Measurements from ENCODE around the gene OSBP2. TPM values are rescaled to one million over a fixed set of nuclear protein-coding genes. Genes with fewer than 3 reads are reported as not detected.
"Not testable (repeated sequence)": the region's sequence is repeated elsewhere in the genome, so short reads cannot be mapped to it uniquely, and the experiment has no call there.

OSBP2 gene
- total RNA-seq, 1 donor from 2014 or later, result 1.4 TPM

DNA sequence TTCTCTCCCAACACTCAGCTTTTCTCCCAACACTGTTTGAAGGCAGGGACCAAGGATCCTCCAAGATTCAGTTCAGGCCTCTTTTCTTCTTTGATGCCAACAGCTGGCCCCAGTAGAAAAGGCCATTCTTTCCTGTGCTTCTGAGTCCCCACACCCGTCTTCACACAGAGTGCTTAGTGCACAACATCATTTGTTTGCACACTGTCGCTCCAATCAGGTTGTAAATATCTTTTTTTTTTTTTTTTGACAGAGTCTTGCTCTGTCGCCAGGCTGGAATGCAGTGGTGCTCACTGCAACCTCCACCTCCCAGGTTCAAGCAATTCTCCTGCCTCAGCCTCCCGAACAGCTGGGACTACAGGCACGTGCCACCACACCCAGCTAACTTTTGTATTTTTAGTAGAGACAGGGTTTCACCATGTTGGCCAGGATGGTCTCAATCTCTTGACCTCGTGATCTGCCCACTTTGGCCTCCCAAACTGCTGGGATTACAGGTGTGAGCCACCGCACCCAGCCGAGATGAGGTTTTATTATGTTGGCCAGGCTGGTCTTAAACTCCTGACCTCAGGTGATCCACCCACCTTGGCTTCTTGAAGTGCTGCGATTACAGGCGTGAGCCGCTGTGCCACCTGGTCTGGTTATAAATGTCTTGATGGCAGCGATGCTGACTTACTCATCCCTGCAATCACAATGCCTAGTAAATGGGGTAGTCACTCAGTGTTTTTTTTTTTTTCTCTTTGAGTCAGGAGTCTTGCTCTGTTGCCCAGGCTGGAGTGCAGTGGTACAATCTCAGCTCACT is 14.6 kb upstream of the OSBP2 start:
- not testable (repeated sequence) for DNase-seq (ENCODE audit: low spot score)

GRCh38 chr22:30680991-30681770 is 13.5 kb upstream of the OSBP2 start:
- no peak for DNase-seq (ENCODE audit: low spot score)

DNA sequence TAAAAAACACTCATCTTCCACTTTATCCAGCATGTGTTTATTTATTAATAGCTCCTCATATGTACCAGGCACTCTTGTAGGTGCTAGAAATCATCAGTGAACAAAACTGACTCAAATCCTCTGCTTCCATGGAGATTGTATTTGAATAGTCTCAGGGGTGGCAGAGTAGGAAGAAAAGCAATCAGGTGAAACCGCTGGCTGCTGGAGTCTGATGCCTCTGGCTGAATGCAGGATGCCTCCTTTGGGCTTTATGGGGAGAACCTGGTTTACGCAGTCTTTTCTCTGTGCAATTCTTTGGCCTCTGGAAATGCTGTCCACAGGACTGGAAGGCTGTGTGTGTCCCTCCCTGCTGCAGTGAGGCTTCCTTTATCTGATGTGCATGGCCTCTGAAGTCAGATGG is 12.8 kb upstream of the OSBP2 start:
- no peak for DNase-seq (ENCODE audit: low spot score)

- DNase-seq (ENCODE audit: low spot score), result no peak
Measured at GRCh38 chr22:30685178-30685577, 9.5 kb upstream of the OSBP2 start.

DNA sequence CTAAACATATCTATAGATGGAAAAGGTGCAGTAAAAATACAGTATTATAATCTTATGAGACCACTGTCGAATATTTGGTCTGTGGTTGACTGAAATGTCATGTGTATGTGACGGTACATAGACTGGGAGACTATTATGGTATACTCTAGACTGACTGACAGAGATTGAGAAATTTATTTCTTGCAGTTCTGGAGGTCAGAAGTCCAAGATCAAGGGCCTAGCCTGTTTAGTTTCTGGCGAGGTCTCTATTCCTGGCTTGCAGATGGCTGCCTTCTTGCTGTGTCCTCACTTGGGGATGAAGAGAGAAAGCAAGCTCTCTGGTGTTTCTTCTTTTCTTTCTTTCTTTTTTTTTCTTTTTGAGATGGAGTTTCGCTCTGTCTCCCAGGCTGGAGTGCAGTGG is 7.3 kb upstream of the OSBP2 start:
- DNase-seq (ENCODE audit: low spot score), result no peak

DNA sequence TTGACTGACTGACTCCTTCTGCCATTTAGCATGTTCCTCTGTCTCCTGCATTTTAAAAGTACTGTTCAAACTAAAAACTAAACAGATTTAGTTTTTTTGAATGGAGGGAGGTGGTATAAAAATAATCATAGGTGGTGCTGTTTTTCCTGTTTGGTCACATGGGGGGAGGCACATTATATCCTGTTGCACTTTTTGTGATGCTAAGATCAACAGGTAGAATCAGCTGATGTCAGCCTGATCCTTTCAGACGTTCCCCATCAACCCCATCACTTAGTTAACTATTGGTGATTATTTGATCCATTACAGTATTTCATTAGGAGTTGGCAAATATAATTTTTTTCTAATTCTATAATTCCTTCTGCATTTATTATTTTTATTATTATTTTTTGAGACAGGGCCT is 5.1 kb upstream of the OSBP2 start:
- DNase-seq (ENCODE audit: low spot score), result no peak

DNA sequence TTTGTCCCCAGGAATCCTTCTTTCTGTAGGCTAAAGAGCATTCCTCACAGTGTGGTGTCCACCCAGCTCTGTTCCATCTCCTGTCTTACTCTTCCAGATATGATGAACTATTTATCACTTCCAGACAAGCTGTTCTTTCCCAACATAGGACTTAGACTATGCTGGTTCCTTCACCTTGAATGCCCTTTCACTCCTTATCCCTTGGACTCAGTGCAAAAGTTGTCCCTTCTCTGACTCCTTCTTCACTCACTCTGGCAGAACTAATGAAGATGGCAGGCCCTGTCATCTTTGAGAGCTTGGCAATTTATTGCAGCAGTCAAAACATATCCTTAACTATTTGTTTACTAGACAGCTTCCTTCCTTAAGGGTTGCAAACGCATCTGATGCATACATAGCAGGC is 3.5 kb upstream of the OSBP2 start:
- no peak for DNase-seq (ENCODE audit: low spot score)

GRCh38 chr22:30694171-30694639 is 469 bp upstream of the OSBP2 start:
- no peak for DNase-seq (ENCODE audit: low spot score)

GRCh38 chr22:30695351-30695851 is 727 bp downstream of the OSBP2 start:
- no peak for DNase-seq (ENCODE audit: low spot score)

DNA sequence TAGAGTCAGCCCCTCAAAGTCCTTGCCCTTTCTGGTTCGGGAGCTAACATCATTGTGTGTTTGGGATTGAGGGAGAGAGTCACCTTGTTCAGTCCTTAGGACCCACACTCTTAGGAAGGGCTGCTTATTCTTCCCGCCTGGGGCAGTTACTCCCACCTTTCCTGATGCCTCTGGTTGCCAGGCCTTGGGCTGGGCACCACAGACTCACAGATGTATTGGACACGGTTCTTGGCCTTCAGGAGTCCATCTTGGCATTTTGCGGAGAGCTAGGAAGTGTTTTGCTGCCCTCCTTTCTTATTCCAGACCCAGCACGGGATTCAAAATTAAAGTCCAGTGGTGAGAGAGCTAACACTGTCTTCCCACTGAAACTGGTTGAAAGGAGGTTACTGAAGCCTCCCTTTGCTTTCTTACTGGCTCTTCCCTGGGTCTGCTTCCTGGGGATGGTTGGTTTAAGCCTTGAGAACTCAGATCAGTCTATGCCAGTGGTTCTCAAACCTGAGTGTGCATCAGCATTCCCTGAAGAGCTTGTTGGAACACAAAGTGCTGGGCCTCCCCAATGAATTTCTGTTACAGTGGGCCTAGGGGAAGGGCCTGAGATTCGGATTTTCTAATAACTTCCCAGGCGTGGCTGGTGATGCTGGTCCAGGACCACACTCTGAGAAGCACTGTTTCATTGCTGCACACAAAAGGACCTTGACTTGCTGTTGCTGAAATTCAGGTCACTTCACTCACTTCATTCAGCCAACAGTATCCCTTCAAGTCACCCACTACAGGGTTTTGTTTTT is 1.4 kb downstream of the OSBP2 start:
- DNase-seq (ENCODE audit: low spot score), result peak; percentile 55

DNA sequence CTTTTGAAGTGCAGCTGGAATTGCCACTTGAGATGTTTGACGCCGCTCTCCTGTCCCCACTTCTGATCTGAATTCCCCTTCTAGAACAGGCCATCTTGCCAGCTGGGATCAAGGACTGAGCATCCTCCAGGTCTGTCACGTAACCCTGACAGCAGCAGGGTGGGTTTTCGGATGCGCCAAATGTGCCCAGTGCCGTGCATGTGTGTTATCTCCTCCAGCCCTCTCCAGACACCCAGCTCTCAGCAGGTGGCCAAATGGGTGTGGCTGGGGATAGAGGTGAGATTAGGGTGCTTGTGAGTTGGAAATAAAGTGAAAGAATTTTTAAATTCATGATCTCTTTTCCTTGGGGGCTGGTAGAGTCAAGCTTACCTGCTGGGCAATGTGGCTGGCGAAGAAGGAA is 3.3 kb downstream of the OSBP2 start:
- DNase-seq (ENCODE audit: low spot score), result peak; percentile 86

DNA sequence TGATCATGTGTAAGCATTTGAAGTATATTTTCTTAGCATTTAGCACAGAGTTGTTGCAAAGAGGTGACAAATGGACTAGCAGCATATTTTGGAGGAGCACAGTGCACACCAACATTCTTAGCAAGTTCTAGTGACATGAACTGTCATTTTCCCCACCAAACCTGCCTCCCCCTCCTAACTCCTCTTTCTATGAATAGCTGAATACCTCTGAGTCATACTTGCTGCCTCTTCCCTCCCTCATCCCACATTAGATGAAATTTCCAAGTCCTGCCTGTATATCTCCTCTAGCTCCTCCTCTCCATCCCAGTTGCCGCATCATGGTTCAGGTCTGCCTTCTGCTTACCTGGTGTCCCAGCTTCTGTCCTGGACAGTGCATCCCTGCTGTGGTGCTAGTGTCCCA is 7.2 kb downstream of the OSBP2 start:
- DNase-seq (ENCODE audit: low spot score), result peak; percentile 59

DNA sequence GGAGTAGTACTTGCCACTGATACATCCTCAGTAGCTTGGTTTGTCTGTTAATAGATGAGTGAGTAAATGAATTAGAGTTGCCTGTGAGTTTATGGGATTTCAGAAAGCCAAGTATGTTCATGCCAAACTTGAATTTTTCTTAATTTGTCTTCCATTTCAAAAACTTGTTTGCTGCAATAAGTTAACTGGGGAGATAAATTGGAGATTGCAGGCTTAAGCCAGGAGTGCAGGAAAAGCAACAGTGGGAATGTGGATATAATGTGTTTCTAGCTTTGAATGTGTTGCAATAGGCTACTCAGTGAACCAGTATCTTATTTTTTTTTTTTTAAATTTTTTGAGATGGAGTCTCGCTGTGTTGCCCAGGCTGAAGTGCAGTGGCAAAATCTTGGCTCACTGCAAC is 8.2 kb downstream of the OSBP2 start:
- DNase-seq (ENCODE audit: low spot score), result no peak

DNA sequence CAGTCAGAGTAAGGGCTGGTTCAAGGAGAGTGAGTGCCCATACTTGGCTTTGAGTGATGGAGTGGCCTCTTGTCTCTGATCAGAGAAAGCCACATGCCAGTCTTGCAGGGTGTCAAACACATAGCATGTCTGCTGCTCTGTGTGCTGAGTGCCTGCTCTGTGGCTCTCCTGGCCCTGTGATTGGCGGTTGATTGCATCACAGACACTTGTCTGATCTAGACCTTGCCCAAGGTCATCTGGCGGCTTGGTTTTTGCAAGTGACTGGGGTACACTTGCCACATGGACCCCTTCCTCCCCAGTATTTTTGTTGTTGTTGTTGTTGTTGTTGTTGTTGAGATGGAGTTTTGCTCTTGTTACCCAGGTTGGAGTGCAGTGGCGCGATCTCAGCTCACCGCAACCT is 10.3 kb downstream of the OSBP2 start:
- peak; percentile 64 for DNase-seq (ENCODE audit: low spot score)

- DNase-seq (ENCODE audit: low spot score), result peak; percentile 33
Measured at GRCh38 chr22:30705710-30706651, 11.3 kb downstream of the OSBP2 start.

- DNase-seq (ENCODE audit: low spot score), result not testable (repeated sequence)
Measured at GRCh38 chr22:30709980-30710379, 15.3 kb downstream of the OSBP2 start.

GRCh38 chr22:30712094-30712493 is 17.4 kb downstream of the OSBP2 start:
- DNase-seq (ENCODE audit: low spot score), result no peak

- DNase-seq (ENCODE audit: low spot score), result no peak
Measured at GRCh38 chr22:30714062-30714461, 19.4 kb downstream of the OSBP2 start.

GRCh38 chr22:30717331-30717921 is 22.8 kb downstream of the OSBP2 start:
- peak; percentile 55 for DNase-seq (ENCODE audit: low spot score)

DNA sequence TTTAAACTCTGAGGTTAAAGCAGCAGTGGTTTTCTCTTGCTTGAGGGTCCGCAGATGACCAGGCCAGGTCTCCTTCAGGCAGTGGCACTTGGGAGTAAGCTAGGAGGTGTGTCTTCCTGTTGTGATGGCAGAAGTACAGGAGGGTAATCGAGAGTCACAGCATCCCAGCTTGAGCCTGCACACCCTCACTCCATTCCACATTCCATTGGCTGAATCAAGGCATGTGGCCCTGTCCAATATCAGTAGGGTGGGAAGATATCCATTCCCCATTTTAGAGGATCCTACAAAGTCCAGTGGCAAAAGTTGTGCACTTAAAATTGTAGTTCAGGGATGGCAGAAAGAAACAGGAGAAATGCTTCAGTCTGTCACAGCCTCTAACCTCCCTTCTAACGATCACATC is 23.3 kb downstream of the OSBP2 start:
- no peak for DNase-seq (ENCODE audit: low spot score)
